Measurements from ENCODE around the gene MTMR1. TPM values are rescaled to one million over a fixed set of nuclear protein-coding genes. Genes with fewer than 3 reads are reported as not detected.
A peak's percentile ranks its signal among the peaks of the same experiment; 100 is the strongest.

Gene MTMR1
- total RNA-seq, 1 experiment from 2014 or later: 36.1 TPM

- no peak for TF ChIP-seq SIN3A (IDR thresholded peaks at IDR 0.05; ENCODE audit: borderline replicate concordance, insufficient read depth, low read depth, low read length)
- TF ChIP-seq POLR2AphosphoS5 (IDR thresholded peaks at IDR 0.05; ENCODE audit: low read depth, low read length): no peak
- no peak for TF ChIP-seq CTCF (IDR thresholded peaks at IDR 0.05)
- TF ChIP-seq REST (IDR thresholded peaks at IDR 0.05; ENCODE audit: insufficient read depth in 1 of 2, low read depth in 2 of 2, low read length in 1 of 2): no peak
- TF ChIP-seq TCF7L2 (IDR thresholded peaks at IDR 0.05; ENCODE audit: low read depth, low read length): no peak
- BruUV-seq (replicated peaks): no TSS peak
- Histone ChIP-seq H3K27me3 (ENCODE audit: control insufficient read depth, insufficient read depth, low read length) (no peaks in the 10 kb centered on the region), H3K9me3 (ENCODE audit: control insufficient read depth, insufficient read depth, low read depth, low read length) (no peaks in the 10 kb centered on the region; the same call in 1 of the 2 replicates), H3K27ac (ENCODE audit: low read length) (peak overlapping the region; percentile 77), H3K4me3 (ENCODE audit: low read depth in 2 of 2, low read length in 2 of 2) (peak overlapping the region; percentile 67 to 75), H3K36me3 (ENCODE audit: control insufficient read depth, insufficient read depth, low read length) (no peaks in the 10 kb centered on the region), H3K4me1 (ENCODE audit: control insufficient read depth, insufficient read depth, low read length) (peaks cover 13% of the 10 kb centered on the region)
- ChIA-PET CTCF (no interaction called here), POLR2A (interaction anchor here (0.5 kb wide), 1 partner anchor 113 kb away, joined by 3 read pairs; no protein-coding TSS in a partner anchor)
- in situ Hi-C loops (cut with HindIII; ENCODE audit: low pct_unique_long_range_greater_than_20kb, low sequenced_read_pairs): no loop called here
- DNase-seq (ENCODE audit: low read depth, low spot score) (no peak), ATAC-seq (no peak)
- intact Hi-C loops (cut with micrococcal nuclease; ENCODE audit: unreplicated experiment): no loop called here
Observed at GRCh38 chrX:150692296-150692695, 900 bp upstream of the MTMR1 start.

GRCh38 chrX:150693725-150694574, 754 bp downstream of the MTMR1 start:
- in situ Hi-C loops (cut with HindIII; ENCODE audit: low pct_unique_long_range_greater_than_20kb, low sequenced_read_pairs): no loop called here
- intact Hi-C loops (cut with micrococcal nuclease; ENCODE audit: unreplicated experiment): no loop called here

More at GRCh38 chrX:150693725-150694574, 754 bp downstream of the MTMR1 start:
- H3K4me3 ChIP-seq (ENCODE audit: low read depth in 2 of 2, low read length in 2 of 2): peak overlapping the region; percentile 67 to 82
- H3K36me3 ChIP-seq (ENCODE audit: control insufficient read depth, insufficient read depth, low read length): no peaks in the 10 kb centered on the region
- BruUV-seq (replicated peaks): no TSS peak
- POLR2A ChIA-PET: interaction anchor here (0.6 to 0.7 kb wide), 2 partner anchors 22 to 754 kb away, joined by 3 to 8 read pairs; no protein-coding TSS in a partner anchor
- TF ChIP-seq TCF7L2 (IDR thresholded peaks at IDR 0.05; ENCODE audit: low read depth, low read length): no peak
- no peak for TF ChIP-seq CTCF (IDR thresholded peaks at IDR 0.05)
- TF ChIP-seq POLR2AphosphoS5 (IDR thresholded peaks at IDR 0.05; ENCODE audit: low read depth, low read length): no peak
- TF ChIP-seq REST (IDR thresholded peaks at IDR 0.05; ENCODE audit: insufficient read depth in 1 of 2, low read depth in 2 of 2, low read length in 1 of 2): no peak
- TF ChIP-seq SIN3A (IDR thresholded peaks at IDR 0.05; ENCODE audit: borderline replicate concordance, insufficient read depth, low read depth, low read length): no peak; the same call in 1 of the 2 replicates
- peaks cover 8% of the 10 kb centered on the region for H3K4me1 ChIP-seq (ENCODE audit: control insufficient read depth, insufficient read depth, low read length)
- no peaks in the 10 kb centered on the region; the same call in 1 of the 2 replicates for H3K9me3 ChIP-seq (ENCODE audit: control insufficient read depth, insufficient read depth, low read depth, low read length)
- peak; percentile 64 for ATAC-seq
- H3K27me3 ChIP-seq (ENCODE audit: control insufficient read depth, insufficient read depth, low read length): no peaks in the 10 kb centered on the region
- peak overlapping the region; percentile 88 for H3K27ac ChIP-seq (ENCODE audit: low read length)
- CTCF ChIA-PET: interaction anchor here (0.6 kb wide), 1 partner anchor 268 kb away, joined by 4 read pairs; no protein-coding TSS in a partner anchor
- no peak for DNase-seq (ENCODE audit: low read depth, low spot score)
